HG03342 (cell line): Measurements from ENCODE around the gene HOXB13.

Experiments used
- ATAC-seq: cut with Tn5 transposase; IDR thresholded peaks from one replicate; pipeline ENCODE4 v1.9.1; 2021; ENCODE audit warnings: mild to moderate bottlenecking, moderate library complexity; ENCODE audit not compliant: unreplicated experiment

Gene HOXB13

DNA sequence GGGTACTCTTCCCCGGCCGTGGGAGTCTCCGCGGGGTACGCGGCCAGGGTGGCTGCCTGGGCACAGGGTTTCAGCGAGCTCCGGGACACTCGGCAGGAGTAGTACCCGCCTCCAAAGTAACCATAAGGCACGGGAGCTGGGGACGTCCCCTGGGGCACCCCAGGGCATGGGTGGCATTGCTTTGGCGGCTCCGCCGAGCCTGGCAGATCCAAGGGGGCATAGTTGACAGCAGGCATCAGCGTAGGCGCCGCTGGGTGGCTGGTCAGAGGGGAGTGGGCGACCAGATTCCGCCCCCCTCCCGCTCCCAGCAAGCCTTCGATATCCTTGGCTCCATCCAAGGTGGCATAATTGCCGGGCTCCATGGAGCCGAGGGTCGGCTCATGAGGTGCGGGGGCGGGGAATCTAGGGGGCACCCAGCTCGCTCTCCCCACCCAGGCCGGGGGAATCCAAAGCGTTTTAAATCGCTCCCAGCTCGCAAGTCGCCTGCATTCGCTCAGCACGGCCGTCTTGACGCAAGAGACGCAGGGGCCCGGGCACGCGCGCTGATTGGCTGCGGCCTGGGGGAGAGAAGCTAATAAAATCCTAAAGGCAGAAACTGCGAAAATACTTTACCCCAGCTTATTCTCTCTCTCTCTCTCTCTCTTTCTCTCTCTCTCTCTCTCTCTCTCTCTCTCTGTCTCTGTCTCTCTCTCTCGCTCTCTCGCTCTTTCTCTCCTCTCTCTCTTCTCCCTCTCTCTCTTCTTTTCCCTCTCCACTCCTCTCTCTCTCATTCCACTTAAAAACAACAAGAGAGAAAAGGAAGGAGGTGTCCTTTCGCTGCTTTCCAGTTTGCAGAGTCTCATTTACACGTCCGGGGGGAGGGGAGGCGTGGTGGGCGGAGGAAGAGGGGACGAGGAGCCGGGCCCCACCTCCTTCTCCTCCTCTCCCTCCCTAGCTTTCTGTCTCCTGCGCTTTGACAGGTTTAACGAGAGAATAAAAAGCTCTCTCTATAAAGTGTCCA is at the start of gene HOXB13:
TSS of gene HOXB13 (minus strand) at position 519 of the 1,000 bp plus-strand sequence. CDS start at position 362, 157 bp downstream.
- no peak for ATAC-seq

DNA sequence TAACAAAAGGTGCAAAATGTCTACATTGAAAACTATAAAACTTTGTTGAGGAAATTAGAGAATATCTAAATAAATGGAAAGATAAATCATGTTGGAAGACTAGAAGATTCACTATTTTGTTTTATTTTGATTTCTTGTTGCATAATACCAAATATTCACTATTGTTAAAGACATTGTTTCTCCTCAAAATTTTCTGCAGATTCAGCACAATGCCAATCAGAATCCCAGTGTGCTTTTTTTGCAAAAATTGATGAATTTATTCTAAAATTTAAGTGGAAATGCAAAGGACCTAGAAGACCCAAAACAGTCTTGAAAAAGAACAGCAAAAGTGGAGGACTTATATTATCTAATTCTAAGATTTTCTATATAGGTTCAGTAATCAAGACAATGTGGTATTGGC is 48.1 kb upstream of the HOXB13 start:
- ATAC-seq: no peak

DNA sequence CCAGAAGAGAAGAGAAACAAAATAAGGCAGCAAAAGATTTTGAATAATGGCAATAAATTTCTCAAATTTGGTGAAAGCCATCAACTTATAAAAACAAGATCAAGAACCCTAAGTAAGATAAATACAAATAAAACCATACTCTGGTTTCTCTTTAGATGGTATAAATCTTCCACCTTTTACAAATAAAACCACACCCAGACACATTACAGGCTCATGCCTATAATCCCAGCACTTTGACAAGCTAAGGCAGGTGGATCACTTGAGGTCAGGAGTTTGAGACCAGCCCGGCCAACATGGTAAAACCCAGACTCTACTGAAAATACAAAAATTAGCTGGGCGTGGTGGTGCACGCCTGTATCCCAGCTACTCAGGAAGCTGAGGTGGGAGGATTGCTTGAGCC is 44.7 kb upstream of the HOXB13 start:
- ATAC-seq: no peak

DNA sequence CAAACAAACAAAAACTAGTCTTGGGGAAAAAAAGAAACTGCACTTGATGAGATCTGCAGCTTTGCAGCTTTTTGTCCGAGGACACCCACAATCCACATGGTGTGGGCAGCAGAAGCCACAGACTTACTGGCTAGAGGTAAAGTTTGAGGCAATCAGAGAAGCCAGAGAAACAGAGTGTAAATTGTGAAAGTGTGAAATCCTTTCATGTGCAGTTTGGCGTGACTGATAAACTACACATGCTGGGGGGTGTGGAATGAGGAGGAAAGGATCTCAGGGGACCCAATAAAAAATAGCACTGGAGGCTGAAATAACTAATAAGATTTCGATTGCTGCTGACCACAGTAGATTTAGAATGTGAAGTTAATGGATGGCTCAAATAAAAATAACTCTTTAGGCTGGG is 42.4 kb upstream of the HOXB13 start:
- ATAC-seq: no peak

DNA sequence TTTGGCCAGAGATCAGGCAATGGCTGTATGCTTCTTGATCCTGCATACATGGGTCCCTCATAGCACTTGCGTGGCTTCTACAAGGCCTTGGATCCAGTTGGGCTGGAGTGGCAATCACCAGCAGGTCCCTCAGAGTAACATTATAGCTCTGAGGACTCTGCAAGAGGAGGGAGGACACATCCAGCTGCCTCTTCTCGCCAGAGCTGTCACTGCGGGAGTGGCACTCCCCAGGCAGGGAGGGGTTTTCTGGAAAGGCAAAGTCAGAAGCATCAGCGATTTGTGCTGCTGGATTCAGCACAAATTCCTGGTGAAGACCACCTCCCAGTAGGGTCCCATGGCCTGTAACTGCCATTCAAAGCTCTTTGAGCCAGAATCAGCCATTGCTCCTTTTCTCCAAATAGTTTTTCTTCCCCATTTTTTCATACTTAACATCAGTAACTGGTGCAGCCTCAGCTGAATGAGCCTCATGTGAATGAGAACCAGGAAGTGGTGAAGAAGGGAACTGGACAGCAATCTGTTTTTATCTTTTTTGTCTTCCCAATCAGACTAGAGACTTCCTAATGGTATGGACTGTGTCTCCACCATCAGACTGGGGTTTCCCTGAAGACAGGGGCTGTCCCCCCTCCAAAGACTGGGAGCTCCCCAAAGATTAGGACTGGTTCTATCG is 40.6 kb upstream of the HOXB13 start:
- no peak for ATAC-seq

DNA sequence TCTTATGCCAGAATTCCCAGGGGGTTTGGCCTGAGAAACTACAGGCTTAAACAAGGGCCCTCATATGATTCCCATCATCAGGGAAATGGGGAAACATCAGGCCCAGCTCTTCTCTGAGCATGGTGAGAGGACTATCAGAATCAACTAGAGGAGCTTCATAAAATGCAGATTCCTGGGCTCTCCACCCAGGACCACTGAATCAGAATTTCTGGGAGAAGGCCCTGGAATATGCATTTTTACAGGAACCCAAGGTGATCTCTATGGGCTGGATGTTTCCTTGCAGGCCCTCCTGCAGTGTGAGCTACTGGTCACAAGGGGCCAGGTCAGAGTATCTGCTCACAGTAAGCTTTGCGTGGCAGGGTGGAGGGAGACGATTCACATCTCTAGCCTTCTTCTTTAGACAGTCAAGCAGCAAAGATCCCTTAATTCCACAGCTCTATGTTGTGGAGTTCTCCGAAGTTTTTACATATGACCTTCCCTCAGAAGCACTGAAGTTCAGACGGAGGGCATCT is 38.8 kb upstream of the HOXB13 start:
- no peak for ATAC-seq

DNA sequence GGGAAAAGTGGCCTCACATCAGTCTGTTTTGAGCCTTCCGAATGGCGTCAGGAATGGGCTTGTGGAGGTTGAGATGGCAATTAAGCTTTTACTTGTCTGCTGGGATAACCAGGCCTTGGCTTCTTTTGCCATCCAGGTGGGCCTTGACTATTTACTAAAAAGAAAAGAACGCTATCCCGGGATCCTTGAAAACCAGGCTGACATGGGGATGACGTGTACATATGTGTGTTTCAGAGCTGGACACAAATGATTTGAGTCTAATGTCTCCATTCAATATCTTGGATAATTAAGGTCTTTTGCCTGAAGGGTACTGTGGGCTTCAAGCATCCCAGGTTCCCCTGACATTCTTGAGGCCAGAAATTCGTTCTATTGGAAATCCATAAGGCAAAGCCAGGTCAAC is 32.6 kb upstream of the HOXB13 start:
- ATAC-seq: no peak

DNA sequence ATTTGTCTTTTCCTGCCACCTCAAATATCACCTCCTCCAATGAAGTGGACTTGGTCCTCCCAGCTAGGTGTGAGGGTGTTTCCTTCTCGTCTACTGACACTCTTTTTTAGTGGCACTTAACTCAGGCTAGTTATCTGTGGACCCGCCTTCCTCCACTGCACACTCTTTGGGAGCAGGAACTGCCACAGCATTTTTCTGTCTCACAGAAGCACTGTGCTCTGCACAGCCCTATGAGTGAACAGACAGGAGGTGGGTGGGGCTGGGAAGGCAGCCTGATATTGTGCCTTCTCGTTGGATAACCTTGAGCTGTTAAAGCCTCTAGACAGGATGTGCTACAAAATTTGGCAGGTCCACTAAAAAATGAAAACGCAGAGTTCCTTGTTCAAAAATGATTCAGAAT is 31.9 kb upstream of the HOXB13 start:
- no peak for ATAC-seq

DNA sequence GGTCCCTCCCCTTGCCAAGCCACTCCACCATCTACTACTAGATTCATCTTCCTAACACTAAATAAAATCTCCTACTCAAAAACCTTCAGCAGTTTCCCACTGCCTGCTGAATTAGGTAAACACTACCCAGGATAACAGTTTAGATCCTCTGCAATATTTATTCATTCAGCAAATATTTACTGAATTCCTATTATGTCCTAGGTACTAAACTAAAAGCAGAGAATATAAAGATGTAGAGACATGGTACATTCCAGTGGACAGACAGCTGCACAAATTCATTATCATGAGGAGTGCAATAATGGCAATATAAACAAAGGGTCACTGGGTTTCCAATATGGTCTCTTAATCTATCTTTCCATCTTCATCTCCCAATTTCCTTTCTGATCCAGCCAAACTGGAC is 30.7 kb upstream of the HOXB13 start:
- ATAC-seq: no peak

DNA sequence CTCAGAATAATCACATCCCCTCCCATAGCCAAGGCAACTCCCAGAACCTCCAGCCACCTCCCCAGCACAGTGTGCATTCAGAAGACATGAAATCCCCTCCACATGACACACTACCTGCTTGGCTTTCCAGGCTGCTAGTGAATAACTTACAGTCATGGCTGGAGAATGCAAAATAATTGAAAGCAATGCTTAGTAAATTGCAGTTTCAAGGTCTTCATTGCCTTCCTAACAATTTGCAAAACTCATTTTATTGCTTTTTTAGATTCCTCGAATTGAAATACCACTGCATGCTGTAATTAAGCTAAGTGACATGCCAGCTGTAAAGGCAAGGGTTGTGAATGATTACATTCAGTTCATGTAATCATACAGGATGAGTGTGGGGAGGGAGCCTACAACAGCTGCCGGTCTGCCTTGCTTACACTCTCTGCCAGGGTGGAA is 29.0 kb upstream of the HOXB13 start:
- ATAC-seq: no peak

DNA sequence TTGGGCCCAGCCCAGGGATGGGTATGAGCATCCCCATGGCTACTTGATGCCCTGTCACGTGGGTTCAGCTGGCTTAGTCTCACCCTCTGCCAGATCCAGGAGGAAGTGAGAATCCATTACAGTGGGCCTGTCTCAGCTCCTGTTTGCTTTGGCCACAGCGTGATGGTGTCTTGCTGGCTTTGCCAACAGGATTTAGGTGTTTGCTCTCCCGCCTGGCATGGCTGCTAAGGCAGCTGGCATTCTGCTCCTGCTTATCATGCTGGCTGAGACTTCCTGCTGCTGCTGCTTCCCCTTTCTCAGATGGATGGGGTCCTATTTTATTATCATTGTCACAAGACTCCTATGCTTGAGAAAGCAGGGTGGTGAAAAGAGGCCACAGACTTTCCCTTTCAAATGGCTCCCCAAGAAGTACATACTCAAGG is 28.3 kb upstream of the HOXB13 start:
- ATAC-seq: no peak

DNA sequence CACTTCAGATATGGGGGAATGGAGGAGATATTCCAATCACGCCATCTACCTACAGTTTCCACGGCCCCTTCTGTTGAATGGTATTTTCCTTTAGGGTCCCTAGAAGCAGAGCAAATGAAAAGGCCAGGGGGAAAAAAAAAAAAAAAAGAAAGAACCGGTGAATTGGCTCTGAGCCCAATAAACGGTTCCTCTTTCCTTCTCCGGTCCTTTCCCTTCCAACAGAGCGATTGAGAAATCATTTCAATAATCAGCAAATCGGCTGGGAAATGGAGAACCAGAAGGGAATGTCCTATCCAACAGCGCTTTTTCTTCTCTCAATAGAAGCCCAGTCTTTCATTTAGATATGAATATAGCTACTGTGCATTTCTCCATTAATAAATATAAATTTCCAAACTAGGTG is 26.8 kb upstream of the HOXB13 start:
- ATAC-seq: no peak

DNA sequence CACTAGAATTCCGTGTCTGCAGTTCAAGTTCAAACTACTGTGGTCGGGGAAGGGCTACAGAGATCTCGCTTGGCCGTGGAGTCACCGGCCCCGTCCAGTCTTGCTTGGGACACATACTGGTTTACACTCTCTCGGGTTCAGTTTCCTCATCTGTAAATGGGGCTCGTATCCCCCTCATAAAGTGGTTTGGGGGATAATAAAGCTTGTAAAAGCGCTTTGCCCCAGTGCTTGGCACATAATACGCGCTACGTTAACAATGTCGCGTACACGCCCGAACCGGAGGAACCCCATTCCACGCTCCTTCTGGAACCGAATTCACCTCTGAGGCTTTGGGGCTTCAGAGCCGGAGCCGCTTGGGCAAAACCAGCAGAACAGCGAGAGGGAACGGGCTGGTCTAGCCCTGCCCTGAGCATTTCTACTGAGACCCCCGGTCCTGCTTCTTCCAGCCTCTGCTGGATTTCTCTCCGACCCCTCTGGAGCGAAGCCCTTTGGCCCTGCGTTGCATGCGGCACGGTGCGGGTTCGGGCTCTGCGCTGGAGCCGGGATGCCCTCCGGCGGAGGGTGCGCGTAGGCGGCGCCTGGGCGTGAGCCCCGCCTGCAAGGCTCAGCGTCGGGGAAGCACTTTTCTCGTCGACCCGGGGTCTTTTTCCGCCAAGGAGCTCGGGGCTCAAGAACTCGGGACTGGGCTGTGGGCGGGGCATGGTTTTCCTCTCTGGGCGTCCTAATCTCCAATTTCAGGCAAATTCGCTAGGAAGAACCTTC is 26.1 kb upstream of the HOXB13 start:
- ATAC-seq: no peak

DNA sequence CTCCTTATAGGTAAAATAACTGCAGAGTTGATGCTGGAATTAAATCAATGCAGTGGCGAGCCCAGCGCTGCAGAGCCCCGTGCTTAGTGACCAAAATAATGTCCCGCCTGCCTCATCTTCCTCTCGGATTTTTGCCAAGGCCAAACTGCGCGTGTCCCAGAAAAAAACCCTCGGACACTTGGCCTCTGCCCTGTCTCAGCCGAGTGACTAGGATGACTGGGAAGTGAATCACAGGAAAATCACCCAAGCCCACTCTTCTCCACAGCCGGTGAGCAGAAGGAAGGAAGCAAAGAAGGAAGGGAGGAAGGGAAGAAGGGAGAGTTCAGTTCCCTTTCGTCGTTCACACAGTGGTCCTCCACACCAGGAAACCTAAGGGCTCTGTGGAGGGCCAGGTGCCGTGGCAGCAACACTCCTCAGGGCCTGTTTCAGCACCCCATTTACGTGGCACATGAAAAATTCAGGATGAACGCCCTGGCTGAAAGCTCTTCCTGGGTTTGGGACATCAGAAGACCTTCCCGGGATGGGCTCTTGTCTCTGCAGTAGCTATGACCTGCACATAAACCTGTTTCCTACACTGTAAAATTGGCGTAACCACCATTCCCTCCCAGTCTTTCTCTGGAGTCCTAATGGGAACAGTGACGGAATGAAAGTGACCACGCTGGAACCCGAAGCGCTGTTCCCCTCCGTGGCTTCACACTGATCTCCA is 25.4 kb upstream of the HOXB13 start:
- ATAC-seq: no peak

DNA sequence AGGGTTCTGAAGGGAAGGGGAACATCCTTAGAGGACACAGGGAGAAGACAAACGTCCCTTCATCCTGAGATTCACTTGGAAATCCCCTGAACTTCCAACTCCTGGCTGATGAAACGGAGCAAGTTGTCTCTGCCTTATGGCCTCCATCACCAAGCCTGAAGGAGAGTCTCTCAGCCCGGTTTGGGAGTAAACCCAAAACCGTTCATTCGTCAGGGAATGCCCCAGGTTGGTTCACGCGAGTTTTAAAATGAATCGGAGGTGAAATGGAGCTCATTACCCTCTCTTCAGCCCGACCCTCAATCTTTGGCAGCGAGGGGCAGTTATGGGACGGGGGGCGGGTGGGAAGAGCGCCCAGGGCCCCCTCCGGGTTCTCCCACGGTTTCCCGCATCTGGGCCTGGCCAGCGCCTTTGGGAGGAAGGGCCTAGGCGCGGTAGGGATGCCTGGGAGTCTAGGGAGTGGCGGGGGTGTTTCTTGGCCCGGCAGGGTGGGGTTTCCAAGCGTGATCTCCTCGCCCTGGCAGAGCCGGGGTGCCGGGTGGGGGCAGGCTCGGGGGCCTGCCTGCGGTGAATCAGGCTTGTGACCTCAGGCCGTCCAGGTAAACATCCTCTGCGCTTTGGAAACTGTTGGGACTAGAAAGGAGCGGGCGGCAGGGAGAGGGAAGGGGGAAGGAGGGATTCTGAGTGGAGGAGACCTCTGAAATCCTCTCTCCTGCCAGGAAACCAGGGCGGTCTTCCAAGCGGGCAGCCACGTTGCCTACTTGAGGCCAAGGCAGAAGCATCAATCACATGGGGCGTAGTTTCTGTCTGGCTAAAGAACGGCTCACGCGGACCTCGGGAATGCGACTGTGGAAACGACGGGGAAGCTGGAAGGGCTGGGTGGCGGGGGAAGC is 24.1 kb upstream of the HOXB13 start:
- no peak for ATAC-seq

DNA sequence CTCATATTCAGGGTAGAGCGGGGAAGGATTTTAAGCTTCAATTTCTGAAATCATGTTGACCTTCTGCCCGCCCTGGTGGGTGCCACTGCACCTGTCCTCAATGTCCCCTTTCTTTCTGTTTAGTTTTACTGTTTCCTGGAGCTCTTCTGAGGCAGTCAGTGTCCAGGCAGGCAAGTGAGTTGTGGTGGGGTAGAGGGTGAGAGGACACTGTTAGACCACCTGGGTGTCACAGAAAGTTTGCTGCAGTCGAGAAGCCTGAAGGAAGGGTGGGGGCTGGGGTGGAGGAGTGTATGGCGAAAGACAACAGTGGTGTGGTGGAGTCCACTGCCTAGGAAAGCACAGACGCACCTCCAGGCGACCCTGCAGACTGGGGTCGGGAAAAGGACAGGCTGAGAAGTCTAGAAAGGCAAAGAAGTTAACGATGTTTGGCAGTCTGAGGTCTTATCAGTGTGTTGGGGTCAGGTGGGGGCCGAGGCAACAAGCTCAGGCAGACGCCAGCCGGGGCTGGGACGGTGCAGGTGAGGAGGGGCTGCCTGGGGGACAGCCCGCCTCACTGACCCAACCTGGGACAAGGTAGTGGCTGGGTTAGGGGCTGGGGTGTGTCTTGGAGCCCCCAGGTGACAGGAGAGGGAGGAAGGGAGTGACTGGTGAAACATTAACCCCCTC is 23.3 kb upstream of the HOXB13 start:
- ATAC-seq: no peak

DNA sequence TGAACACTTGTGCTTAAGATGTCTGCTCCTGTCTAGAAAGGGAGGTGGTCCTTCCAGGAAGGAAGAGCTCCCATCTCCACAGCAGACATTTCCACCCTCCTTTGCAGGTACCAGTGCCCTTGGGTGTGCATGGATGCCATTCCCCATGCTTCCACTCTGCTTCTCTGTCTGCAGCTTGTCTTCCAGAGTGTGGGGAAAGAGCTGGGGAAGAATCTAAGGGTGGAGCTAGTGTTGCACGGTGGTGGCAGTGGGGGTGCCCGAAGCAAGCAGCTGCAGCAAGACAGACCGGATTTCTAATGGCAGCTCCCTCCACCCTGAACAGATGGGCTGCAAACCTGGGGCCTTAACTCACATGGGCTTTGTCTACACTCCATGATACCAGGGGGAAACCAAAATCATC is 22.6 kb upstream of the HOXB13 start:
- ATAC-seq: no peak

DNA sequence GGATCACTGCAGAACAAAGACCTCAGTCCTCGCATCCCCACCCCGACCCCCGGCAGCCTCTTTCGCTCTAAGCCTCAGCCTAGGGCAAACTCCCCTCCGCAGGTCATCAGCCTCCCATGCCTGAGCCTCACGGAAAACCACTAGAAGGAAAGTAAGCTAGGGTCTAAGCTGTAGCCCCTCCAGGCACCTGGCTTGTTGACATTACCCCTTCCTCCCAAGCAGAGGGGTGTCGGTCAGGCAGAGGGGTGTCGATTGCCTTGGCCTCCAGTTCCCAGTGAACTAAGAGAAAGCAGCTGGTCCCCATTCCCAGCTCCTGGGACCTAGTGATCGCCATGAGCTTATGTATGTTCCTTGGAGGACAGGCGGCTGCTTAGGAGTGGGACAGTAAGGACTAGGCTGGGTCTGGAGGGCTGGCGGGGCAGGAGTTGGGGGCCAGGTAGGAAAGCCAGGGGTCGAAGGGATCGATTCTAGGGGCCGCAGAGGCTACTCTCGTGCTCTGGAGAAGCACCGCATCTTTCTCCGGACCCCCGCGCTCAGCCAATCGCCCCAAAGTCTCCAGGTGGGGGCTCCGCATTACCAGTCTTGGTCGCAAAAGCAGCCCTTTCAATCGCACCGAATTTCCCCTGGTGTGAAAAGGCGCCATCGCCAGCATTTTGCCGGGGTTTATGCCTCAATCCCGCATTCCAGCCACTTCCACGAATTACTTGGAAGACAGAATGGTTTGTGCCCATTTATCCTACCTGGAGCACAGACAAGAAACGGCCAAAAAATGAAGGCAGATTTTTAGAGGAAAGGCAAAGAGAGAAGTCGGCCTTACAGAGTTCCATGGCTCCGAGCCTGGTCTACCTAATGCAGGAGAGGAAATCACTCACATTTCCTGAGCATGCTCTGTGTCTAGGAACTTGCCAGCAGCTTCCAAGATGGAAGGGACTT is 21.3 kb upstream of the HOXB13 start:
- no peak for ATAC-seq
